IMR-90 (cell line): ENCODE data around the gene CACNA2D1.

ENCODE experiments used
- BHLHE40 ChIP-seq: fragments of 150-350 bp; IDR thresholded peaks from 2 replicates; pipeline ENCODE4 v1.6.1; 2016; ENCODE audit warnings: mild to moderate bottlenecking, low read depth, low read length
- CEBPB ChIP-seq: IDR thresholded peaks from 2 replicates; pipeline ENCODE4 v1.6.1; 2012; ENCODE audit warnings: low read depth, low read length, improper control_type of control experiment
- FOS ChIP-seq: fragments of 150-350 bp; IDR thresholded peaks from 2 replicates; pipeline ENCODE4 v1.6.1; 2016; ENCODE audit warnings: low read depth, low read length
- MAFK ChIP-seq: IDR thresholded peaks from 2 replicates; pipeline ENCODE4 v1.6.1; 2012; ENCODE audit warnings: low read depth, low read length, improper control_type of control experiment
- MXI1 ChIP-seq: IDR thresholded peaks from 2 replicates; pipeline ENCODE4 v1.6.1; 2012; ENCODE audit warnings: low read depth, mild to moderate bottlenecking, low read length, moderate library complexity, borderline replicate concordance
- NFE2L2 ChIP-seq: fragments of 150-350 bp; IDR thresholded peaks from 2 replicates; pipeline ENCODE4 v1.6.1; 2016; ENCODE audit warnings: low read depth, mild to moderate bottlenecking, low read length
- POLR2A ChIP-seq: IDR thresholded peaks from 2 replicates; pipeline ENCODE4 v1.6.1; 2012; ENCODE audit warnings: mild to moderate bottlenecking, low read depth, low read length
- RAD21 ChIP-seq: IDR thresholded peaks from 2 replicates; pipeline ENCODE4 v1.6.1; 2012; ENCODE audit warnings: low read length, improper control_type of control experiment
- RFX5 ChIP-seq: IDR thresholded peaks from 2 replicates; pipeline ENCODE4 v1.8.0; 2012; ENCODE audit warnings: low read depth, mild to moderate bottlenecking, low read length, moderate library complexity
- SMC3 ChIP-seq: fragments of 150-350 bp; IDR thresholded peaks from 2 replicates; pipeline ENCODE4 v1.6.1; 2016; ENCODE audit warnings: low read depth, mild to moderate bottlenecking, antibody characterized with exemption, low read length, moderate library complexity
- TF ChIP-seq, protein P1 (sequence below): conservative IDR thresholded peaks from 2 replicates; pipeline ENCODE4 v1.5.1; 2012; ENCODE audit warnings: mild to moderate bottlenecking, low read depth, low read length, improper control_type of control experiment
- TF ChIP-seq, protein P2 (sequence below): fragments of 150-350 bp; IDR thresholded peaks from 2 replicates; pipeline ENCODE4 v1.6.1; 2017; ENCODE audit warnings: mild to moderate bottlenecking, antibody characterized with exemption, low read length, low read depth
- TF ChIP-seq, protein P3 (sequence below): fragments of 150-350 bp; IDR thresholded peaks from 2 replicates; pipeline ENCODE4 v1.6.1; 2016; ENCODE audit warnings: low read depth, mild to moderate bottlenecking, low read length, moderate library complexity, borderline replicate concordance

DNA sequence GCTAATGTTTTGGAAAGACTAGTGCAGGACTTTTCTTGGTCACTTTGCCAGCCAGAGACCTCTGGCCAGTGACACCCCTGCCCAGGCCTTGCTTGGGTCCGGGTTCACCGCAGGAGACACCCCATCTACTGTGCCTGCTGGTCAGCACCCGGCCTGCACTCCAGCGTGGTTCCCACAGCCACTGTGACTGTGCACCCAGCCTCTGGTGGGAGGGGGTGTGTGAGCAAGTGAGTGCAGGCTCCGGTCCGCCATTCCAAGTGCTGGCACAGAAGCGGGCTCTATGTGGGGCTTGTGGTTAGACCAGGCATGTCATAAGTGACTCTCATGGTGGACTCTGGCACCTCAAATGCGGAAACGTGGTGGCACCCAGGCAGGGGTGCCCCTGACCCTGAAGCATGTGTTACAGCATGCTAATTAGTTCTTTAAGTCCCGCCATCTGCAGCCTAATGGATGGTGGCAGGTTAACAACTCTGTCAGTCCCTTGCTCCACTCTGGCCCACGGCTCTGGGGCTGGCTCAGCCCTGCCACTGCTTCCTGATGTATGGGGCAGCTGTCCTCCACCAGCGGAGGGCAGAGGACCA is 361.8 kb downstream of the CACNA2D1 start:
- no peak for TF ChIP-seq RAD21
- TF ChIP-seq SMC3: no peak
- TF ChIP-seq, protein P1, sequence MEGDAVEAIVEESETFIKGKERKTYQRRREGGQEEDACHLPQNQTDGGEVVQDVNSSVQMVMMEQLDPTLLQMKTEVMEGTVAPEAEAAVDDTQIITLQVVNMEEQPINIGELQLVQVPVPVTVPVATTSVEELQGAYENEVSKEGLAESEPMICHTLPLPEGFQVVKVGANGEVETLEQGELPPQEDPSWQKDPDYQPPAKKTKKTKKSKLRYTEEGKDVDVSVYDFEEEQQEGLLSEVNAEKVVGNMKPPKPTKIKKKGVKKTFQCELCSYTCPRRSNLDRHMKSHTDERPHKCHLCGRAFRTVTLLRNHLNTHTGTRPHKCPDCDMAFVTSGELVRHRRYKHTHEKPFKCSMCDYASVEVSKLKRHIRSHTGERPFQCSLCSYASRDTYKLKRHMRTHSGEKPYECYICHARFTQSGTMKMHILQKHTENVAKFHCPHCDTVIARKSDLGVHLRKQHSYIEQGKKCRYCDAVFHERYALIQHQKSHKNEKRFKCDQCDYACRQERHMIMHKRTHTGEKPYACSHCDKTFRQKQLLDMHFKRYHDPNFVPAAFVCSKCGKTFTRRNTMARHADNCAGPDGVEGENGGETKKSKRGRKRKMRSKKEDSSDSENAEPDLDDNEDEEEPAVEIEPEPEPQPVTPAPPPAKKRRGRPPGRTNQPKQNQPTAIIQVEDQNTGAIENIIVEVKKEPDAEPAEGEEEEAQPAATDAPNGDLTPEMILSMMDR: no peak
- TF ChIP-seq POLR2A: no peak
- TF ChIP-seq CEBPB: no peak
- no peak for TF ChIP-seq MAFK
- TF ChIP-seq FOS: no peak
- TF ChIP-seq RFX5: no peak
- TF ChIP-seq, protein P2, sequence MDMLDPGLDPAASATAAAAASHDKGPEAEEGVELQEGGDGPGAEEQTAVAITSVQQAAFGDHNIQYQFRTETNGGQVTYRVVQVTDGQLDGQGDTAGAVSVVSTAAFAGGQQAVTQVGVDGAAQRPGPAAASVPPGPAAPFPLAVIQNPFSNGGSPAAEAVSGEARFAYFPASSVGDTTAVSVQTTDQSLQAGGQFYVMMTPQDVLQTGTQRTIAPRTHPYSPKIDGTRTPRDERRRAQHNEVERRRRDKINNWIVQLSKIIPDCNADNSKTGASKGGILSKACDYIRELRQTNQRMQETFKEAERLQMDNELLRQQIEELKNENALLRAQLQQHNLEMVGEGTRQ: no peak
- no peak for TF ChIP-seq BHLHE40
- TF ChIP-seq MXI1: no peak
- TF ChIP-seq, protein P3, sequence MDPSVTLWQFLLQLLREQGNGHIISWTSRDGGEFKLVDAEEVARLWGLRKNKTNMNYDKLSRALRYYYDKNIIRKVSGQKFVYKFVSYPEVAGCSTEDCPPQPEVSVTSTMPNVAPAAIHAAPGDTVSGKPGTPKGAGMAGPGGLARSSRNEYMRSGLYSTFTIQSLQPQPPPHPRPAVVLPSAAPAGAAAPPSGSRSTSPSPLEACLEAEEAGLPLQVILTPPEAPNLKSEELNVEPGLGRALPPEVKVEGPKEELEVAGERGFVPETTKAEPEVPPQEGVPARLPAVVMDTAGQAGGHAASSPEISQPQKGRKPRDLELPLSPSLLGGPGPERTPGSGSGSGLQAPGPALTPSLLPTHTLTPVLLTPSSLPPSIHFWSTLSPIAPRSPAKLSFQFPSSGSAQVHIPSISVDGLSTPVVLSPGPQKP: no peak
- TF ChIP-seq NFE2L2: no peak
